IgD-negative memory B cell (primary cell): ENCODE data around the gene LUZP4. TPM values are rescaled to one million over a fixed set of nuclear protein-coding genes. Genes with fewer than 3 reads are reported as not detected.
"Not testable (repeated sequence)": the region's sequence is repeated elsewhere in the genome, so short reads cannot be mapped to it uniquely, and the experiment has no call there.

ENCODE experiments used
- H3K27ac Mint-ChIP-seq, 3 donors: one replicate each; pipeline ENCODE4 v1.8.0; 2020 to 2022; ENCODE audit warnings: mild to moderate bottlenecking in 3 of 3, mixed read lengths in 3 of 3, moderate library complexity in 1 of 3
- H3K27me3 Mint-ChIP-seq: one replicate; pipeline ENCODE4 v1.8.0; 2021; ENCODE audit warnings: mixed read lengths
- H3K36me3 Mint-ChIP-seq: one replicate; pipeline ENCODE4 v1.8.0; 2020; ENCODE audit warnings: mild to moderate bottlenecking, mixed read lengths
- H3K4me1 Mint-ChIP-seq, 3 donors: one replicate each; pipeline ENCODE4 v1.8.0; 2020 to 2022; ENCODE audit warnings: mixed read lengths in 3 of 3, mild to moderate bottlenecking in 1 of 3
- H3K4me3 Mint-ChIP-seq, 4 donors: one replicate each; pipeline ENCODE4 v1.8.0; 2020 to 2022; ENCODE audit warnings: mild to moderate bottlenecking in 4 of 4, mixed read lengths in 4 of 4, moderate library complexity in 3 of 4
- H3K9me3 Mint-ChIP-seq, 3 donors: one replicate each; pipeline ENCODE4 v1.8.0; 2020 to 2021; ENCODE audit warnings: mixed read lengths in 3 of 3, mild to moderate bottlenecking in 1 of 3
- polyA plus RNA-seq: library from polyadenylated mRNA; unstranded; fragments of 300-500 nt; fragmentation: Illumina TruSeq; gene quantifications from one replicate; pipeline ENCODE4 v1.2.3, GENCODE V29; 2021

Gene LUZP4
- polyA plus RNA-seq, 1 donor from 2014 or later, result not detected

DNA sequence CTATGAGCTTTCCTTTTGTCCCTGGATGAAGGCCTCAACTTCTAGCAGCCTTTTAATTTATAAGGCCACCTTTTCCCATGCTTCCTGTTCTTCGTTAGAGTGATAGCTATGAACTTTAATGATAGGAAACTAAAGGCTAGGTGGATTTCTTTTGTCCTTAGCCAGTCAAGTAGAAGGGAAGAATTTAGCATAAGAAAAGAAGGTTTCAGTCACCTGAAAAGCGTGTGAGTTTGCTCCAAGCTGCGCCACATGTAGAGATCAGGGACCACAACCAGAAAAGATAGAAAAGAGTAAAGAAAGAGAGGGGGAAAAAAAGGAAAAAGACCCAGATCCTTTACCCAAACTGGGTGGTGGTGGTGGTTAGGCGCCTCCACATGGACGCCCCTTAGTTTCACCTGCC, 28.6 kb downstream of the LUZP4 start:
- Mint-ChIP-seq H3K4me3 (no peak overlapping the region), H3K36me3 (no peaks in the 10 kb centered on the region), H3K9me3 (no peaks in the 10 kb centered on the region), H3K27me3 (no peaks in the 10 kb centered on the region), H3K27ac (no peak overlapping the region), H3K4me1 (no peaks in the 10 kb centered on the region)

GRCh38 chrX:115322375-115322774, 32.9 kb downstream of the LUZP4 start:
- Mint-ChIP-seq H3K27ac (no peak overlapping the region), H3K9me3 (no peaks in the 10 kb centered on the region), H3K4me3 (no peak overlapping the region), H3K27me3 (no peaks in the 10 kb centered on the region), H3K4me1 (no peaks in the 10 kb centered on the region), H3K36me3 (no peaks in the 10 kb centered on the region)

DNA sequence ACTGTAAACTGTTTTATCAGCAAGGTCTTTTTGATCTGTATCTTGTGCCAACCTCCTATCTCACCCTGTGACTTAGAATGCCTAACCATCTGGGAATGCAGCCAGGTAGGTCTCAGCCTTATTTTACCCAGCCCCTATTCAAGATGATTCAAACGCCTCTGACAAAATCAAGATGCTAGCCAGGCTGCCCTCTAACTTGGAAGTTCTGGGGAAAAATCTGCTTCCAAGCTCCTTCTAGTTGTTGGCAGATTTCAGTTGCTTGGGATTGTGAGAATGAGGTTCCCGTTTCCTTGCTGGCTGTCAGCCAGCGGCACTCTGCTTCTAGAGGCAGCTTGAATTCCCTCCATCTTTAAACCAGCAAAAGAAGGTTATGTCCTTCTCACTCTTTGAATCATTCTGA, 34.7 kb downstream of the LUZP4 start:
- Mint-ChIP-seq H3K4me3 (no peak overlapping the region), H3K27ac (no peak overlapping the region), H3K9me3 (no peaks in the 10 kb centered on the region), H3K27me3 (no peaks in the 10 kb centered on the region), H3K36me3 (no peaks in the 10 kb centered on the region), H3K4me1 (no peaks in the 10 kb centered on the region)

- not testable (repeated sequence) for H3K4me3 Mint-ChIP-seq, H3K27ac Mint-ChIP-seq, H3K36me3 Mint-ChIP-seq, H3K27me3 Mint-ChIP-seq, H3K4me1 Mint-ChIP-seq, H3K9me3 Mint-ChIP-seq
These were observed 39.8 kb downstream of the LUZP4 start for GRCh38 chrX:115329282-115329681.

DNA sequence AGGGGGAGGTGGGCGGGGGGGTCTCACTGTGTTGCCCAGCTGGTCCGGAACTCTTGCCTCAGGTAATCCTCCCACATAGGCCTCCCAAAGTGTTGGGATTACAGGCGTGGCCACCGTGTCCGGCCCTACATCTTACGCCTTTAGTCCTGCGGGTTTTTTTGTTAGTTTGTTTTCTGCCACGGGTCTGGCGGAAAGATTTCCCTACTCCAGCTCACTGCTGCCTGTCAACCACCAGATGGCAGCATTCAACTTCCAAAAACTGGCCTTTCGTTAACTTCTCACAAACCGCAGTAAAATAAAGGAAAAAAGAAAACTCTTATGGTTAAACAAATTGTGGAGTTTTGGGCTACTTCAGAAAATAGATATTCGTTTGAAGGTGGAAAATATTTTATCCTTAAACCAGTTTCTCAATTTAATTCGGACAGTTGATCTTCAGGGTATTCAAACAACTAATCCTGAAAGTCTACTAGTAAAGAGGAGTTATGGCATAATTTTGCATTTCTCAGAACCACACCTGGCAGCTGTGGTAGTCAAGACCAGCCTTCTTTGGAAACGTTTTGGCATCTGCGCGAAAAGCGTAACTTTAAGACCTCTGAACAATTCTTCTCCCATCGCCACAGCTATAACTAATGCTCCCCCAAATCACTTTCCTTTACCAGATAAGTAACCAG, 41.1 kb downstream of the LUZP4 start:
- peaks cover 2% of the 10 kb centered on the region for H3K27me3 Mint-ChIP-seq
- H3K4me1 Mint-ChIP-seq, result peaks cover 0 to 3% (median 3%) of the 10 kb centered on the region in 3 donors
- H3K9me3 Mint-ChIP-seq, result no peaks in the 10 kb centered on the region
- H3K27ac Mint-ChIP-seq, result no peak overlapping the region
- H3K36me3 Mint-ChIP-seq, result no peaks in the 10 kb centered on the region
- H3K4me3 Mint-ChIP-seq, result no peak overlapping the region

DNA sequence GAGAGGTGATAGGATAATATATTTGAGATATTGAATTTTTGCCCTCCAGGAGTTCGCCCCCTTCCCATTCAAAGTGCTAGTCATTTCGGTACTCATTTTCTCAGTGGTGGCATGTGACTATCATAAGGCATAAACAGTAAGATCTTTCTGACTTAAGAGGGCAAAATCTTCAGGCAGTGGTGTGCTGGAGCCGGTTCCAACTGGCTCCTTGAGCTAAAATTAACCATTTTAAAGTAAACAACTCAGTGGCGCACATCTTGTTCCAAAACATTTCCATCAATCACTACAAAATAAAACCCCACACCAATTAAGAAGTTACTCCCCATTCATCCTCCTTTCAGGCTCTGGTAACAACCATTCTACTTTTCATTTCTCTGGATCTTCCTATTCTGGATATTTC, 43.3 kb downstream of the LUZP4 start:
- no peaks in the 10 kb centered on the region for H3K36me3 Mint-ChIP-seq
- peaks cover 0 to 3% (median 3%) of the 10 kb centered on the region in 3 donors for H3K4me1 Mint-ChIP-seq
- H3K4me3 Mint-ChIP-seq, result no peak overlapping the region
- no peak overlapping the region for H3K27ac Mint-ChIP-seq
- H3K9me3 Mint-ChIP-seq, result no peaks in the 10 kb centered on the region
- H3K27me3 Mint-ChIP-seq, result peaks cover 2% of the 10 kb centered on the region

GRCh38 chrX:115333446-115333845, 43.9 kb downstream of the LUZP4 start:
- H3K4me1 Mint-ChIP-seq, result peaks cover 0 to 3% (median 3%) of the 10 kb centered on the region in 3 donors

GRCh38 chrX:115337491-115338144, 48.1 kb downstream of the LUZP4 start:
- Mint-ChIP-seq H3K4me1 (no peaks in the 10 kb centered on the region), H3K9me3 (no peaks in the 10 kb centered on the region), H3K27ac (no peak overlapping the region), H3K36me3 (no peaks in the 10 kb centered on the region), H3K27me3 (peaks cover 1% of the 10 kb centered on the region), H3K4me3 (no peak overlapping the region)

More at GRCh38 chrX:115333446-115333845, 43.9 kb downstream of the LUZP4 start:
- no peaks in the 10 kb centered on the region for H3K9me3 Mint-ChIP-seq
- H3K36me3 Mint-ChIP-seq, result no peaks in the 10 kb centered on the region
- peaks cover 3% of the 10 kb centered on the region for H3K27me3 Mint-ChIP-seq
- no peak overlapping the region for H3K4me3 Mint-ChIP-seq
- no peak overlapping the region for H3K27ac Mint-ChIP-seq

- Mint-ChIP-seq H3K36me3 (no peaks in the 10 kb centered on the region), H3K27me3 (peaks cover 1% of the 10 kb centered on the region), H3K4me1 (no peaks in the 10 kb centered on the region), H3K4me3 (no peak overlapping the region), H3K27ac (no peak overlapping the region), H3K9me3 (no peaks in the 10 kb centered on the region)
These were observed 50.0 kb downstream of the LUZP4 start for GRCh38 chrX:115339441-115340025.

DNA sequence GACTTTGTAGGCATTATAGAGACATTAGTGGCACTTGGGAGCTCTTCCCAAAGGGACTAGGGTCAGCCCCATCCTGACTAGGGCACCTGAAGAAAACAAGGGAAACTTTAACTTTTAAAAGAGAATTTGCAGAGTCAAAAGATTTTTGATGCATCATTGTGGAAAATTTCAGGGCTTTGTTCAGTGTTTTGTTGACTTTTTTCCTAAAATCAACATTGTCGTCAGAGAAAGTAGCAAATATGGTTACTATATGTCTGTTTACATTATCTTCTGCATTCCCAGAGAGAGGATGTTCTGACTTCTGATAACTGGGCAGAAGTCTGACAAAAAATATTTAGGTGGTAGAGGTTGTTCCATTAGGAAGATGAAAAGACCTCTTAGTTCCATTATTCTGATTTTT, 51.9 kb downstream of the LUZP4 start:
- peaks cover 4% of the 10 kb centered on the region for H3K27me3 Mint-ChIP-seq
- no peak overlapping the region for H3K4me3 Mint-ChIP-seq
- no peaks in the 10 kb centered on the region for H3K9me3 Mint-ChIP-seq
- H3K27ac Mint-ChIP-seq, result no peak overlapping the region
- no peaks in the 10 kb centered on the region for H3K36me3 Mint-ChIP-seq
- no peaks in the 10 kb centered on the region for H3K4me1 Mint-ChIP-seq

DNA sequence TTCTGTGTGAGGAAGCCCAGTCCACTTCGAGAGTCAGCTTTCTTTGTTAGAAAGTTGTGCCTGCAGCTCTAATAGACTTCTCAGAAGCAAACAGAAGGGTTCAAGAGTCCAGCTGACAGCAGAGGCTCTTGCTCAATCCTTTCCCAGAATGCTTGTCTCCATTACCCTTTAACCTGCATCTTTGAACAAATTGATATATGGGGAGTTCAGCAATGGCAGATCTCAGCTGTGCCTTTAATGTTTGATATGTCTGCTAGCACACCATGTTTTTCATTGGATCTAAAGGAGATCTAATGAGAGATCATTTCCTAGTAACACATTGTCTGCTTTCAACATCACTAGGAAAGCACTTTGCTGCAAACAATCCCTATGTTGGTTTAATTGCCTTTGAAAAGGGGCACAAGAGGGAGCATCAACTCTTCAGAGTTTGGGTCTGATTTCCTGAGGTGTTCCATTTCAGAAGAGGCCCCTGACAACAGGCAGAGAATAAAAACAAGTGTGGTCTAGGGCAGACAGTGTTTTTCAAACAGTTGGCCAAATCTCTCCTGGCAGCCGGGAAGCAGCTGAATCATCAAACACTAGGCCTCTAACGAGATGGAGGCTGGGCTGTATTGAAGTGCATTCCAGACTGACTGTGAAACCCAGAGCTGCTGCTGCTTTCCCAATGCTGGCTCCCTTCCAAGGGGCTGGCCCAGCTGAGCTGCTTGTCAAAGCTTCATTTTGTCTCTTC, 55.5 kb downstream of the LUZP4 start:
- H3K36me3 Mint-ChIP-seq, result no peaks in the 10 kb centered on the region
- no peak overlapping the region for H3K4me3 Mint-ChIP-seq
- H3K4me1 Mint-ChIP-seq, result no peaks in the 10 kb centered on the region
- no peak overlapping the region for H3K27ac Mint-ChIP-seq
- no peaks in the 10 kb centered on the region for H3K9me3 Mint-ChIP-seq
- H3K27me3 Mint-ChIP-seq, result peaks cover 2% of the 10 kb centered on the region

DNA sequence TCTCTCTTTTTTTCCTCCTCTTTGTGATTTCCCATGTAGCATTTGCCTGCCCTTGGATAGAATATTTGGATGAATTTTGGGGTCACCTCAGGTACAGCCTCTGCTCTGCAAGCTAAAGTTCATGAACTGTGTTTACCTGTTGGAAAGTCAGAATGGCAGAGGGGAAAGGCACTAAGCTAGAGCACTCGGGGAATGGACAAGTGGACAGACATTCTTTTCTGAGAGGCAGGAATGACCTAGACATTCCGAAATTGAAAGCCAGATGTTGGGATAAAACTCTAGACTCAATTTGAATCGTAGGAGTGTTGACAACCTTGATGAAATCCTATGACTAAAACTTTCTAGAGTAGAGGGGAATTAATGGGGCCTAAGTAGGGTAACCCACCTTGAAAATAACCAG, 56.1 kb downstream of the LUZP4 start:
- H3K9me3 Mint-ChIP-seq, result no peaks in the 10 kb centered on the region
- no peaks in the 10 kb centered on the region for H3K36me3 Mint-ChIP-seq
- H3K27ac Mint-ChIP-seq, result no peak overlapping the region
- H3K4me3 Mint-ChIP-seq, result no peak overlapping the region
- peaks cover 2% of the 10 kb centered on the region for H3K27me3 Mint-ChIP-seq
- H3K4me1 Mint-ChIP-seq, result no peaks in the 10 kb centered on the region

- not testable (repeated sequence) for H3K9me3 Mint-ChIP-seq, H3K4me3 Mint-ChIP-seq, H3K36me3 Mint-ChIP-seq, H3K4me1 Mint-ChIP-seq, H3K27me3 Mint-ChIP-seq, H3K27ac Mint-ChIP-seq
These were observed 57.2 kb downstream of the LUZP4 start for GRCh38 chrX:115346738-115347137.

GRCh38 chrX:115348446-115349225, 59.1 kb downstream of the LUZP4 start:
- Mint-ChIP-seq H3K4me3 (no peak overlapping the region), H3K9me3 (no peaks in the 10 kb centered on the region), H3K27ac (no peak overlapping the region), H3K27me3 (peaks cover 2% of the 10 kb centered on the region), H3K4me1 (no peaks in the 10 kb centered on the region), H3K36me3 (no peaks in the 10 kb centered on the region)
